Nephron (organoid): ENCODE data around the gene SDHAF3.
"Not testable (repeated sequence)": the region's sequence is repeated elsewhere in the genome, so short reads cannot be mapped to it uniquely, and the experiment has no call there.

Experiments
- H3K27ac Mint-ChIP-seq, 3 experiments: 2 replicates each; pipeline ENCODE4 v1.8.0; 2020; ENCODE audit warnings: mixed read lengths in 3 of 3, mild to moderate bottlenecking in 2 of 3, moderate library complexity in 1 of 3
- H3K27me3 Mint-ChIP-seq: 2 replicates; pipeline ENCODE4 v1.8.0; 2021; ENCODE audit warnings: low read depth, mild to moderate bottlenecking, moderate library complexity, mixed read lengths
- H3K36me3 Mint-ChIP-seq: 2 replicates; pipeline ENCODE4 v1.8.0; 2020; ENCODE audit warnings: low read depth, mixed read lengths
- H3K4me1 Mint-ChIP-seq: 2 replicates; pipeline ENCODE4 v1.8.0; 2020; ENCODE audit warnings: mixed read lengths
- H3K4me3 Mint-ChIP-seq, 3 experiments: 2 replicates each; pipeline ENCODE4 v1.8.0; 2020; ENCODE audit warnings: mild to moderate bottlenecking in 3 of 3, mixed read lengths in 3 of 3, moderate library complexity in 2 of 3
- H3K9me3 Mint-ChIP-seq: 2 replicates; pipeline ENCODE4 v1.8.0; 2020; ENCODE audit warnings: mixed read lengths
- TF ChIP-seq, protein P1 (sequence below), 3 experiments: fragments of 200-600 bp; sonication (generic); IDR thresholded peaks; one replicate each; pipeline ENCODE4 v1.5.0; 2021; ENCODE audit warnings: antibody characterized with exemption in 3 of 3; ENCODE audit not compliant: unreplicated experiment in 3 of 3

Gene SDHAF3

GRCh38 chr7:97130417-97131139, 13.1 kb downstream of the SDHAF3 start:
- Mint-ChIP-seq H3K36me3 (peaks cover 8% of the 10 kb centered on the region), H3K4me1 (no peaks in the 10 kb centered on the region), H3K4me3 (no peak overlapping the region), H3K27me3 (no peaks in the 10 kb centered on the region), H3K9me3 (peaks cover under 1% of the 10 kb centered on the region), H3K27ac (no peak overlapping the region)
- TF ChIP-seq, protein P1, sequence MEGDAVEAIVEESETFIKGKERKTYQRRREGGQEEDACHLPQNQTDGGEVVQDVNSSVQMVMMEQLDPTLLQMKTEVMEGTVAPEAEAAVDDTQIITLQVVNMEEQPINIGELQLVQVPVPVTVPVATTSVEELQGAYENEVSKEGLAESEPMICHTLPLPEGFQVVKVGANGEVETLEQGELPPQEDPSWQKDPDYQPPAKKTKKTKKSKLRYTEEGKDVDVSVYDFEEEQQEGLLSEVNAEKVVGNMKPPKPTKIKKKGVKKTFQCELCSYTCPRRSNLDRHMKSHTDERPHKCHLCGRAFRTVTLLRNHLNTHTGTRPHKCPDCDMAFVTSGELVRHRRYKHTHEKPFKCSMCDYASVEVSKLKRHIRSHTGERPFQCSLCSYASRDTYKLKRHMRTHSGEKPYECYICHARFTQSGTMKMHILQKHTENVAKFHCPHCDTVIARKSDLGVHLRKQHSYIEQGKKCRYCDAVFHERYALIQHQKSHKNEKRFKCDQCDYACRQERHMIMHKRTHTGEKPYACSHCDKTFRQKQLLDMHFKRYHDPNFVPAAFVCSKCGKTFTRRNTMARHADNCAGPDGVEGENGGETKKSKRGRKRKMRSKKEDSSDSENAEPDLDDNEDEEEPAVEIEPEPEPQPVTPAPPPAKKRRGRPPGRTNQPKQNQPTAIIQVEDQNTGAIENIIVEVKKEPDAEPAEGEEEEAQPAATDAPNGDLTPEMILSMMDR (IDR thresholded peaks at IDR 0.05; ENCODE audit: unreplicated experiment in 3 of 3) = no peak

DNA sequence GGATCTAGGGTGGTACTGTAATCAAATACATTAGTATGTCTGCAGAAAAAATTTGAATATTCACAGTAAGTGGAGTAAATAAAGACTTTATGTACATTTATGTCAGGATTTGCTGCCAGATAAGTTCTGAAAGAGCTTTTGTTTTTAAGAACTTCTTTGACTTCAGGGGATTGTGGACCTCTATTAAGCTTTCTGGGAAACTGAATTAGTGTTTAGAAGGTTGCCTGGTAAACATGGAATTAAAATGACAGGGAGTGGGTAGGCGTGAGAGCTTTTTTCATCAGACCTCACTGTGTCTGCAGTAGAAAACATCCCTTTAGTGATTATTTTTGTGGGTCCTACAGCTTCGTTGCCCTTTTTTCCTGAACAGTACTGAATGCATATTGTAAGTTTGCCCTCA, 15.7 kb downstream of the SDHAF3 start:
- no peak overlapping the region for H3K27ac Mint-ChIP-seq
- H3K4me1 Mint-ChIP-seq = no peaks in the 10 kb centered on the region
- peaks cover 14% of the 10 kb centered on the region for H3K36me3 Mint-ChIP-seq
- no peaks in the 10 kb centered on the region for H3K27me3 Mint-ChIP-seq
- no peak overlapping the region for H3K4me3 Mint-ChIP-seq
- TF ChIP-seq, protein P1 (IDR thresholded peaks at IDR 0.05; ENCODE audit: unreplicated experiment in 3 of 3) = no peak
- H3K9me3 Mint-ChIP-seq = peaks cover 6% of the 10 kb centered on the region

GRCh38 chr7:97138830-97139229, 21.3 kb downstream of the SDHAF3 start:
- Mint-ChIP-seq H3K4me1 (no peaks in the 10 kb centered on the region), H3K36me3 (peaks cover 55% of the 10 kb centered on the region), H3K9me3 (peaks cover 29% of the 10 kb centered on the region), H3K27ac (no peak overlapping the region), H3K4me3 (no peak overlapping the region), H3K27me3 (no peaks in the 10 kb centered on the region)
- TF ChIP-seq, protein P1 (IDR thresholded peaks at IDR 0.05; ENCODE audit: unreplicated experiment in 3 of 3) = no peak

DNA sequence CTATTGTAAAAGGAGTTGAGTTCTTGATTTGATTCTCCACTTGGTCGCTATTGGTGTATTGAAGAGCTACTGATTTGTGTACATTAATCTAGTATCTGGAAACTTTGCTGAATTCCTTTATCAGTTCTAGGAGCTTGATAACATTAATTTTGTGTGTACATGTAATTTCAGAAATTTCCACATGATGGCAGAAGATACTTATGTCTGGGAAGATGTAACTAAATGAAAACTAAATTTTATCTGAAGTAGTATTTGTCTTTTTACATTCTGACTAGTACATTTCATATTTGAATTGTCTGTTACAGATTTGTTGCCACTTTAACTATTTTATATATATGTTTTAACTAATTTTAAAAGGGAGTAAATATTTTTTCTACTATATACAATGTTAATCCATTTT, 27.6 kb downstream of the SDHAF3 start:
- Mint-ChIP-seq H3K27me3 (no peaks in the 10 kb centered on the region), H3K4me1 (no peaks in the 10 kb centered on the region), H3K9me3 (peaks cover 16% of the 10 kb centered on the region), H3K4me3 (no peak overlapping the region), H3K27ac (no peak overlapping the region), H3K36me3 (peaks cover 38% of the 10 kb centered on the region)
- TF ChIP-seq, protein P1 (IDR thresholded peaks at IDR 0.05; ENCODE audit: unreplicated experiment in 3 of 3) = peak; percentile 48 to 72 (median 57)

- H3K27ac Mint-ChIP-seq = no peak overlapping the region
- no peaks in the 10 kb centered on the region for H3K27me3 Mint-ChIP-seq
- peaks cover 6% of the 10 kb centered on the region for H3K4me1 Mint-ChIP-seq
- peaks cover 21% of the 10 kb centered on the region for H3K36me3 Mint-ChIP-seq
- TF ChIP-seq, protein P1 (IDR thresholded peaks at IDR 0.05; ENCODE audit: unreplicated experiment in 3 of 3) = no peak
- H3K4me3 Mint-ChIP-seq = no peak overlapping the region
- H3K9me3 Mint-ChIP-seq = no peaks in the 10 kb centered on the region
Observed at GRCh38 chr7:97149843-97150242, 32.3 kb downstream of the SDHAF3 start.

DNA sequence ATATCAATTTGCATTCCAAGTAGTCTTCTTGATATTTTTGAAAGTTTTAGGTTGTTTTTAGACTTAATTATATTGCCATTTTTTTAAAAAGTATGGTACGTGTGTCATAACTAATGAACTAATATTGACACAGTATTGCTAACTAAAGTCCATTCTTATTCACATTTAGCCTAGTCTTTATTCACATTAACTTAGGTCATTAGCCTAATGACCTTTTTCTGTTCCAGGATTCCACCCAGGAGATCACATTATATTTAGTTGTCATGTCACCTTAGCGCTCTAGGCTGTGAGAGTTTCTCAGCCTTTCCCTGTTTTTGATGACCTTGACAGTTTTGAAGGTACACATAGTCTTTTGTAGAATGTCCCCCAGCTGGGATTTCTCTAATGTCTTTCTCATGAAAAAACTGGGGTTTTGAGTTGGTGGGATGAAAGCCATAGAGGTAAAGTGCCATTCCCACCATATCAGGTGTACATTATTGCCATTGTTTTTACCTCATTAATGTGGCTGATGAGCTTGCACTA, 38.5 kb downstream of the SDHAF3 start:
- Mint-ChIP-seq H3K27ac (no peak overlapping the region), H3K36me3 (peaks cover 42% of the 10 kb centered on the region), H3K9me3 (peaks cover 14% of the 10 kb centered on the region), H3K4me1 (peaks cover 6% of the 10 kb centered on the region), H3K4me3 (no peak overlapping the region), H3K27me3 (no peaks in the 10 kb centered on the region)
- TF ChIP-seq, protein P1 (IDR thresholded peaks at IDR 0.05; ENCODE audit: unreplicated experiment in 3 of 3) = no peak

DNA sequence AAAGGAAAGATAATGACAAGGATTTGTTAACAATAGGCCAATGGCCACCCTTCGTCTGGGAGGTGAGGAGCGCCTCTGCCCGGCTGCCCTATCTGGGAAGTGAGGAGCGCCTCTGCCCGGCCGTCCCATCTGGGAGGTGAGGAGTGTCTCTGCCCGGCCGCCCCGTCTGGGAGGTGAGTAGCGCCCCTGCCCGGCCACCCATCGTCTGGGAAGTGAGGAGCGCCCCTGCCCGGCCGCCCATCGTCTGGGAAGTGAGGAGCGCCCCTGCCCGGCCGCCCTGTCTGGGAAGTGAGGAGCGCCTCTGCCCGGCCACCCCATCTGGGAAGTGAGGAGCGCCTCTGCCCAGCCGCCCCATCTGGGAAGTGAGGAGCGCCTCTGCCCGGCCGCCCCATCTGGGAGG, 42.5 kb downstream of the SDHAF3 start:
- H3K36me3 Mint-ChIP-seq = peaks cover 60% of the 10 kb centered on the region
- H3K4me3 Mint-ChIP-seq, H3K4me1 Mint-ChIP-seq, H3K27me3 Mint-ChIP-seq, H3K27ac Mint-ChIP-seq: not testable (repeated sequence)
- peaks cover 26% of the 10 kb centered on the region for H3K9me3 Mint-ChIP-seq

- not testable (repeated sequence) for H3K4me1 Mint-ChIP-seq, H3K27ac Mint-ChIP-seq, H3K27me3 Mint-ChIP-seq, H3K4me3 Mint-ChIP-seq
- H3K9me3 Mint-ChIP-seq = peaks cover 26% of the 10 kb centered on the region
- peaks cover 67% of the 10 kb centered on the region for H3K36me3 Mint-ChIP-seq
Observed at GRCh38 chr7:97161609-97162008, 44.1 kb downstream of the SDHAF3 start.
